Measurements from ENCODE around the gene NPAS1. TPM values are rescaled to one million over a fixed set of nuclear protein-coding genes. Genes with fewer than 3 reads are reported as not detected.

The NPAS1 gene
- total RNA-seq, 1 donor from 2014 or later: not detected

DNA sequence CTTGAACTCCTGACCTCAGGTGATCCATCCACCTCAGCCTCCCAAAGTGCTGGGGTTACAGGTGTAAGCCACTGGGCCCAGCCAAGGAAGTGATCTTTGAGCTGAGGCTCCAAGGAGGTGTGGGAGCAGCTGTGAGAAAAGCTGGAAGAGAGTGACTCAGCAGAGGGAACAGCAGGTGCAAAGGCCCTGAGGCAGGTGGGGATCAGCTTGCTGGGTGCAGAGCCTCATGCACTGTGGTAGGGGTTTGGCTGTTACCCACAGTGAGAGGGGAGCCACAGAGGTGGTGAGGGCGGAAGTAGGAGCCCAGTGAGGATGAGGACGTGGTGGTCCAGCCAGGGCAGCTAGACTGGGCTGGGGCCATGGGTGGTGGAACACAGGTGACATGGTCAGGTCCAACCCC lies 6.5 kb downstream of the NPAS1 start:
- TF ChIP-seq, protein P1, sequence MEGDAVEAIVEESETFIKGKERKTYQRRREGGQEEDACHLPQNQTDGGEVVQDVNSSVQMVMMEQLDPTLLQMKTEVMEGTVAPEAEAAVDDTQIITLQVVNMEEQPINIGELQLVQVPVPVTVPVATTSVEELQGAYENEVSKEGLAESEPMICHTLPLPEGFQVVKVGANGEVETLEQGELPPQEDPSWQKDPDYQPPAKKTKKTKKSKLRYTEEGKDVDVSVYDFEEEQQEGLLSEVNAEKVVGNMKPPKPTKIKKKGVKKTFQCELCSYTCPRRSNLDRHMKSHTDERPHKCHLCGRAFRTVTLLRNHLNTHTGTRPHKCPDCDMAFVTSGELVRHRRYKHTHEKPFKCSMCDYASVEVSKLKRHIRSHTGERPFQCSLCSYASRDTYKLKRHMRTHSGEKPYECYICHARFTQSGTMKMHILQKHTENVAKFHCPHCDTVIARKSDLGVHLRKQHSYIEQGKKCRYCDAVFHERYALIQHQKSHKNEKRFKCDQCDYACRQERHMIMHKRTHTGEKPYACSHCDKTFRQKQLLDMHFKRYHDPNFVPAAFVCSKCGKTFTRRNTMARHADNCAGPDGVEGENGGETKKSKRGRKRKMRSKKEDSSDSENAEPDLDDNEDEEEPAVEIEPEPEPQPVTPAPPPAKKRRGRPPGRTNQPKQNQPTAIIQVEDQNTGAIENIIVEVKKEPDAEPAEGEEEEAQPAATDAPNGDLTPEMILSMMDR (IDR thresholded peaks at IDR 0.05; ENCODE audit: borderline replicate concordance): no peak
- Histone ChIP-seq H3K27me3 (ENCODE audit: low read depth) (peaks cover 97% of the 10 kb centered on the region), H3K9me3 (replicated peaks) (no peaks in the 10 kb centered on the region), H3K27ac (replicated peaks) (no peak overlapping the region), H3K36me3 (no peaks in the 10 kb centered on the region), H3K4me3 (no peak overlapping the region), H3K4me1 (peaks cover 16% of the 10 kb centered on the region)
- intact Hi-C loops (cut with micrococcal nuclease): no loop called here
- DNase-seq: no peak

DNA sequence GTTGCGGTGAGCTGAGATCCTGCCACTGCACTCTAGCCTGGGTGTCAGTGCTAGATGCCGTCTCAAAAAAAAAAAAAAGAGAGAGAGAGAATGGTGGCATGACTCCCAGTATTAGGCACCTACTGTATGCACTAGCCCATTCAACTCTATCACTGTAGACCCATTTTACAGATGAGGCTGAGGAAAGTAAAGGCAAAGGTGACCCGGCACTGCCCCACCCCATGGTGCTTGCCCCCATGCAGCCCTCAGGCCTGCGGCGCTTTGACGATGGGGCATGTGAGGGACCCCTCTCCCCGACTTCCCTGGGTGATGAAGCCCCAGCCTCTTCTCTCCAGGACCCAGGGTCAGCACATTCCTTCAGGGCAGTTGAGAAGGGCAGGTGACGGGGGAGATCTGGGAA lies 7.3 kb downstream of the NPAS1 start:
- no peaks in the 10 kb centered on the region for H3K9me3 ChIP-seq (replicated peaks)
- DNase-seq: no peak
- peaks cover 97% of the 10 kb centered on the region for H3K27me3 ChIP-seq (ENCODE audit: low read depth)
- H3K27ac ChIP-seq (replicated peaks): no peak overlapping the region
- no peak overlapping the region for H3K4me3 ChIP-seq
- TF ChIP-seq, protein P1 (IDR thresholded peaks at IDR 0.05; ENCODE audit: borderline replicate concordance): no peak
- H3K4me1 ChIP-seq: peaks cover 9% of the 10 kb centered on the region
- intact Hi-C loops (cut with micrococcal nuclease): no loop called here
- H3K36me3 ChIP-seq: no peaks in the 10 kb centered on the region

DNA sequence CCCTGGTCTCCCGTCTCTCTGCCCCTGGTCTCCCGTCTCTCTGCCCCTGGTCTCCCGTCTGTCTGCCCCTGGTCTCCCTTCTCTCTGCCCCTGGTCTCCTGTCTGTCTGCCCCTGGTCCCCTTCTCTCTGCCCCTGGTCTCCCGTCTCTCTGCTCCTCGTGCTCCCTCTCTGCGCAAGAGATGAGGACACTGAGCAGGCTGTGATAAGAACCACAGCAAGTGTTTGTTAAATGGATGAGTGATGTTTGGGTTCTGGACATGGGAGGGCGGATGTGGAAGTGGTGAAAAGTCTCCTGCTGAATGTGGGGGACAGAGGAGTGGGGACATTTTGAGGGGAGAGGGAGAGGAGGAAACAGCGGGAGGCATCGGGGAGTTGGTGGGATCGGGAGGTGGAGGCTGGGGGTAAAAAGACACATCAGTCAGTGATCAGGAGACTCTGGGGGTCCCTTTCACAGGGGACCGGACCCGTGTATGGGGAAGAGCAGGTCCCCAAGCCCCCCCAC lies 8.0 kb downstream of the NPAS1 start:
- no peak for DNase-seq
- no peak overlapping the region for H3K27ac ChIP-seq (replicated peaks)
- H3K9me3 ChIP-seq (replicated peaks): no peaks in the 10 kb centered on the region
- intact Hi-C loops (cut with micrococcal nuclease): no loop called here
- H3K4me3 ChIP-seq: no peak overlapping the region
- H3K27me3 ChIP-seq (ENCODE audit: low read depth): peaks cover 97% of the 10 kb centered on the region
- H3K36me3 ChIP-seq: no peaks in the 10 kb centered on the region
- peaks cover 7% of the 10 kb centered on the region for H3K4me1 ChIP-seq
- TF ChIP-seq, protein P1 (IDR thresholded peaks at IDR 0.05; ENCODE audit: borderline replicate concordance): no peak

DNA sequence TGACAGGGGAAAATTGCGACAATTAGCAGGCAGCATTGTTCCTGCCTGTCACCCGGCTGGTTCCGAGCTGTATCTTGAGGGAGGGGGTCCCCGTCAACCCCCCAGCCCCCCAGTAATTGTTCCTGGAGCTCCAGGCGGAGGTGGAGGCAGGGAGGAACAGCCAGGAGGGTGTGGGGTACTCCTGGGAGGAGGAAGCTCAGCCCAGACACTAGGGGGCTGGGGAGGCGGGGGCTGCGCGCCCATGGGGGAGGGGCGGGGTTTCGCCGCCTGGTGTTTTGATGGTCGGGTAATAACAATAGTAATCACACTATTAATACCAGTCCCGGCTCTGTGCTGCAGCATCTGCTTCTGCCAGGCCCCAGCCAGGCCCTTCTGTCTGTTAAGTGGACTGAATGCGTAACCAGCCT lies 8.6 kb downstream of the NPAS1 start:
- H3K36me3 ChIP-seq: no peaks in the 10 kb centered on the region
- no peak overlapping the region for H3K4me3 ChIP-seq
- TF ChIP-seq, protein P1 (IDR thresholded peaks at IDR 0.05; ENCODE audit: borderline replicate concordance): no peak
- intact Hi-C loops (cut with micrococcal nuclease): no loop called here
- no peaks in the 10 kb centered on the region for H3K9me3 ChIP-seq (replicated peaks)
- no peak for DNase-seq
- H3K4me1 ChIP-seq: peaks cover 3% of the 10 kb centered on the region
- H3K27me3 ChIP-seq (ENCODE audit: low read depth): peaks cover 93% of the 10 kb centered on the region
- no peak overlapping the region for H3K27ac ChIP-seq (replicated peaks)

DNA sequence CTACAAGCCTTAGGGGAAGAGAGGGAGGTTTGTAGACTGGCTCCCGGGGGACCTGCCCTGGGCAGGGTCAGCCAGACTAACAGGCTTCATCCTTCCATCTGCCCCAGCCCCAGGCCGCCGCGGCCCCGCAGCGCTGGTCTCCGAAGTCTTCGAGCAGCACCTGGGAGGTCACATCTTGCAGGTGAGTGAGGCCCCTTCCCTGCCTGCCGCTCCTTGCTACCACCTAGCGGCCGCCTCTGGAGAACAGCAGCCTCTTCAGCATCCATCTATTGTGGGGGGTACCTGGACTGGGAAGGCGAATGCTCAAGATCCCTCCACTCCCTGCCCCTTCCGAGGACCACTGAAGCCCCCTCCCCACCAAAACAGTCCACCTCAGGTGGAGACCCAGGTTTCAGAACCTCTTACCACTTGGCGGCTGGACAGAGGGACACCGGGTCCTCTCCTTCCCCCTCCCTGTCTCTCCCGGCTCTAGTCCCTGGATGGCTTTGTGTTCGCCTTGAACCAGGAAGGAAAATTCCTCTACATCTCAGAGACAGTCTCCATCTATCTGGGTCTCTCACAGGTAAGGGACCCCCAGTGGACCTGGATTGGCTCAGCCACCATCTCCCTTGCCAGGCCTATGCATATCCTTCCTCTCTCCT lies 12.7 kb downstream of the NPAS1 start:
- Histone ChIP-seq H3K4me1 (peaks cover 15% of the 10 kb centered on the region), H3K4me3 (no peak overlapping the region), H3K36me3 (no peaks in the 10 kb centered on the region), H3K27ac (replicated peaks) (no peak overlapping the region), H3K27me3 (ENCODE audit: low read depth) (peaks cover 72% of the 10 kb centered on the region), H3K9me3 (replicated peaks) (no peaks in the 10 kb centered on the region)
- intact Hi-C loops (cut with micrococcal nuclease): no loop called here
- TF ChIP-seq, protein P1 (IDR thresholded peaks at IDR 0.05; ENCODE audit: borderline replicate concordance): peak; percentile 84
- DNase-seq: no peak

Data from left ventricle myocardium inferior (tissue), 1 donor.